GM13977 (cell line): ENCODE measurements around the gene TBC1D8B.

Source experiments
- DNase-seq: peaks from one replicate; pipeline ENCODE4 v3.0.0; 2012; ENCODE audit warnings: low spot score
- in situ Hi-C: fragments of 300-500 bp; cut with MboI; formaldehyde crosslinking; loops from one replicate; pipeline ENCODE4 v1.12.0; 2022; ENCODE audit warnings: low sequenced_read_pairs, low pct_unique_long_range_greater_than_20kb, mixed read lengths, inconsistent platforms; ENCODE audit not compliant: unreplicated experiment
- TF ChIP-seq, protein P1 (sequence below): IDR thresholded peaks from 2 replicates; pipeline ENCODE4 v1.5.1; 2012; ENCODE audit warnings: mild to moderate bottlenecking, control low read depth; ENCODE audit not compliant: insufficient read depth; ENCODE audit errors: extremely low read depth, missing control alignments

TBC1D8B gene

DNA sequence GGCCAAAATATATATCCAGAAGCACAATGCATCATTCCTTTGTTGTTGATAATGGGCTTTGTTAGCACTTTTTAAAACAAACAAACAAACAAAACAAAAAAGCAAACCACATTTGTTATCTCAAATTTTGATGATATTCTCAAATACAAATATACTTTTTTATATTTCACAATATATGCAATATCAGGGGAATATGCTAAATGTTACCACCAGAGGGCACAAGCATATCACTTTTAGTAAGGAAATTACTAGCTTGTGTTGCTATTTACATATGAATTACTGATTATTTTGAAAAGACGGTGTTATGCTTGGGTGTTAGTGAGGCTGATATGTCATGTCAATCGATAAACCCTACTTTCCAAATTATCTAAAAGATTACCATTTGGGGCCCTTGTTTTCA is 71.6 kb downstream of the TBC1D8B start:
- in situ Hi-C loops = no loop called here
- peak; percentile 13 for DNase-seq
- TF ChIP-seq, protein P1, sequence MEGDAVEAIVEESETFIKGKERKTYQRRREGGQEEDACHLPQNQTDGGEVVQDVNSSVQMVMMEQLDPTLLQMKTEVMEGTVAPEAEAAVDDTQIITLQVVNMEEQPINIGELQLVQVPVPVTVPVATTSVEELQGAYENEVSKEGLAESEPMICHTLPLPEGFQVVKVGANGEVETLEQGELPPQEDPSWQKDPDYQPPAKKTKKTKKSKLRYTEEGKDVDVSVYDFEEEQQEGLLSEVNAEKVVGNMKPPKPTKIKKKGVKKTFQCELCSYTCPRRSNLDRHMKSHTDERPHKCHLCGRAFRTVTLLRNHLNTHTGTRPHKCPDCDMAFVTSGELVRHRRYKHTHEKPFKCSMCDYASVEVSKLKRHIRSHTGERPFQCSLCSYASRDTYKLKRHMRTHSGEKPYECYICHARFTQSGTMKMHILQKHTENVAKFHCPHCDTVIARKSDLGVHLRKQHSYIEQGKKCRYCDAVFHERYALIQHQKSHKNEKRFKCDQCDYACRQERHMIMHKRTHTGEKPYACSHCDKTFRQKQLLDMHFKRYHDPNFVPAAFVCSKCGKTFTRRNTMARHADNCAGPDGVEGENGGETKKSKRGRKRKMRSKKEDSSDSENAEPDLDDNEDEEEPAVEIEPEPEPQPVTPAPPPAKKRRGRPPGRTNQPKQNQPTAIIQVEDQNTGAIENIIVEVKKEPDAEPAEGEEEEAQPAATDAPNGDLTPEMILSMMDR = peak; percentile 52

DNA sequence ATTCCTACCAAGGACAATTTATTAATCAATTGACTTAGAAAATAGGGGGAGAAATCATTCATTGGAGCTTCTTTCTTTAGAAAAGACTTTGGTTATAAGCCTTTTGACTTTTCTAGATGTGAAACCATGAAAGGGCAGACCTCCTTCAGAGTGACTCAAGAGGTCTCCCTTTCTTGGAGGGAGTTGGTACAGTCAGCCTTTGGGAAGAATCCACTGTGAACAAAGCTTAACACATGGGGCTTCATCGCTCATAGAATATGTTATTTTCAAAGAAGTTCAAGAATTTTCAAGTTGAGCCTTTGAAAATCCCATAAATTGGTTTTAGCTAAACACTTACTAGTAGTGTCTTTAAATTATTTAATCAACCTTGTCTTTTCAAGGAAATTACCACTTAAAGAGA is 72.7 kb downstream of the TBC1D8B start:
- in situ Hi-C loops = no loop called here
- TF ChIP-seq, protein P1 = no peak
- no peak for DNase-seq

DNA sequence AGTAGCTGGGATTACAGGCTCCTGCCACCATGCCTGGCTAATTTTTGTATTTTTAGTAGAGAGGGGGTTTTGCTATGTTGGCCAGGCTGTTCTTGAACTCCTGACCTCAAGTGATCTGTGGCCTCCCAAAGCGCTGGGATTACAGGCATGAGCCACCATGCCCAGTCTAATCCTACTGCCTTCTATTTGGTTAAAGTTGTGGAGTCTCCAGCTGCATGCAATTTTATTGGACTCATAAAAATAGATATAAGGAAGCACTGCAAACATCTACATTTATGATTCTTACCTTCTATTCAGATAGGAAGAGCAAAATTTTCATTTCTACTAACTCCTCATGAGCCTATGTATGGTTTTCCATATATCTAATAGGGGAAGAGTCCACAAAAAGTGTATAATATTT is 87.0 kb downstream of the TBC1D8B start:
- DNase-seq = no peak
- in situ Hi-C loops = no loop called here
- TF ChIP-seq, protein P1 = no peak

DNA sequence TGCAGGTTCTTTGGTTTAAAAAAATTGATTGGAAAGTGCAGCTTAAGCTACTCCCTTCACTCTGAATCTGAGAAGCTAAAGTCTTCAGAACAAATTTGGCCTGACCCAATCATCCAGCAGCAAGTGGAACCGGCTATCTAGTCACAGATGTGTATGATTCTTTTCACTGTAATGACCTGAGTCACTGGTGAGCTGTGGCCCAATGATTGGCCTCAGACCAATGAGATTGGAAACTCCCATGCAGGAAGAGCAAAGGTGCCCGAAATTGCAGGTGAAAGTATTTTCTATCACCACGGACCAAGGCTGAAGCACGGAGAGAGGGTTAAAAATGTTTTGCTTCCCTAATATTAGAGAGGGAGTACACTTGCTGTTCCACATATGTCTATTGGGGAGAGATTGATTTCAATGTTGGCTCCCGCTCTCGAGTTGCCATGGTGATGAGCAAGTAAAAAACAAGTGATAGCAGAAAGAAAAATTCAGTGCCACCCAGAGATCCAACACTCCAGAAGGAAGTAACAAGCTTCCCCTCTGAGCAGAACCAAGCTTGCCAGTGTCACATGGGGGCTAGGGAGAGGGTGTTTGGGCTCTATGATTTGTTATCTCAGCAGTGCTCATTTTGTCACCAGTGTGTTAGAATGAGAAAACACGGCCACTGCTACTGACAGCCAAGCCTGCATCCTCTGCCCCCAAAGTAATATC is 89.4 kb downstream of the TBC1D8B start:
- no peak for DNase-seq
- TF ChIP-seq, protein P1 = no peak
- in situ Hi-C loops = no loop called here

DNA sequence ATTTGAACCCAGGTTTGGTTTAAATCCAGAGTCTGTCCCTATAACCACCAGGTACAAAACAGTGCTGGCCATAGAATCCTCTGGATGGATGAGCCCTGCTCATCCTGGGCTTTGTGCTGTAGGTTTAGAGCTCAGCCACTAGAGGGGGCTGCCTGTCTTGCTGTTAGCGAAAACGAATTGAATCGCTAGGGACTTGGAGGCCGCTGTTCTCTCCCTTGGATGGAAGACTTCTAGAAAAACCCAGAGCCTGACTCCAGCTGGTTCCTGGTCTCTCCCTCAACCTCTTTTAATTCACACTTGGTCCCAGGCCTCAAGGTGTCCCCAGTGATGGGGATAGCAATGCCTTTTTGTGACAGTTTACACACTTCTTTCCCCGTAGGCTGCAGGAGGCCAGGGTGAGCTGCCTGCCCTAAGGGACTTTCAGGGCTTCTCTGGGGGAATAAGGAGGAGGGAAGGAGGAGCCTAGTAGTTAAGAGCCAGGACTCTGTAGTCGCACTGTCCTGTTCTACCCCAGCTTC is 92.0 kb downstream of the TBC1D8B start:
- DNase-seq = peak; percentile 34
- TF ChIP-seq, protein P1 = peak; percentile 84
- in situ Hi-C loops = no loop called here

DNA sequence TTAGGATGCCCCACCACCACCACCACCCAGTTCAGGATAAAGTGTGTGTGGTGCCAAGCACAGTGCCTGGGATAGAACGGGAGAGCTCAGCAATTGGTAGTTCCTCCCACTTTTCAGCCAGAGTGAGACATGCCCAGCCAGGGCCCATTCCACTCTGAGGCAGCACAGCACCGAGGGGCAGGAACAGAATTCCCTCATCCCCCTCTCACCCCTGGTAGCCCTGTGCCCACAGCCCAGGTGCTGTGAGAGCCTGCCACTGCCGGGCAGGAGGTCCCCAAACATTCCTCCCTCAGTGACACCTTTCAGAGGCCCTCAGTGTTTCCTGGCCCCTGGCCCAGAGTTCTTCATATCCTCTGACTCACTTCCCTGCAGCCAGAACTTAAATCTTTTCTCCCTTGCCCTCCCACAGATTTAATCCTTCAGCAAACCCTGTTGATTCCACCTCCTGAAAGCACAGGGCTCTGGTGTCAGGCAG is 92.5 kb downstream of the TBC1D8B start:
- TF ChIP-seq, protein P1 = no peak
- in situ Hi-C loops = no loop called here
- no peak for DNase-seq
